Measurements from ENCODE around the gene CLASP1. TPM values are rescaled to one million over a fixed set of nuclear protein-coding genes. Genes with fewer than 3 reads are reported as not detected.

CLASP1 gene
- total RNA-seq, 1 experiment from 2014 or later = 45.9 TPM

GRCh38 chr2:121334581-121335293 is 314.5 kb downstream of the CLASP1 start:
- Mint-ChIP-seq H3K4me3 (no peak overlapping the region), H3K27me3 (ENCODE audit: low read depth) (peaks cover 3% of the 10 kb centered on the region; the same call in 1 of the 2 replicates), H3K4me1 (peaks cover 29 to 34% of the 10 kb centered on the region in 2 experiments), H3K27ac (0 out of 7 replicates have a peak overlapping the region, but pooled peaks of 1 of the 3 experiments have one; percentile 70), H3K36me3 (ENCODE audit: insufficient read depth in 1 of 3, low read depth in 3 of 3) (peaks cover 0 to 6% (median 6%) of the 10 kb centered on the region in 3 experiments; a peak in 4 of 7 replicates), H3K9me3 (no peaks in the 10 kb centered on the region; a peak in 1 of 5 replicates)
- H3K79me1 ChIP-seq (ENCODE audit: insufficient read depth, low read depth, low read length, poor library complexity, severe bottlenecking) = no peaks in the 10 kb centered on the region
- H3K9ac ChIP-seq (ENCODE audit: extremely low read depth, insufficient read length, low read length) = no peak overlapping the region
- H3K56ac ChIP-seq (ENCODE audit: insufficient read length, low read depth, low read length) = no peak overlapping the region
- no peak overlapping the region for H3K4ac ChIP-seq (ENCODE audit: low read depth, low read length)
- H3K18ac ChIP-seq (ENCODE audit: insufficient read length, low read depth, low read length) = no peak overlapping the region
- H2AK5ac ChIP-seq (ENCODE audit: insufficient read length, low read length) = no peak overlapping the region
- H3T11ph ChIP-seq (ENCODE audit: low read length) = no peak overlapping the region
- no peaks in the 10 kb centered on the region for H3K79me2 ChIP-seq (ENCODE audit: insufficient read depth, low read length)
- 0 out of 2 replicates have a peak, but pooled peaks cover 4% of the 10 kb centered on the region for H3K4me1 ChIP-seq (ENCODE audit: insufficient read depth, low read length)
- no peaks in the 10 kb centered on the region for H3K27me3 ChIP-seq (ENCODE audit: insufficient read depth, low read length)
- no peak overlapping the region for H3K23ac ChIP-seq (ENCODE audit: insufficient read length, low read depth, low read length)
- no peak overlapping the region for H3K14ac ChIP-seq (ENCODE audit: insufficient read depth, low read length)
- no peaks in the 10 kb centered on the region for H3K9me3 ChIP-seq (ENCODE audit: control insufficient read depth, low read depth, low read length)
- H2BK20ac ChIP-seq (ENCODE audit: low read depth, low read length, poor library complexity, severe bottlenecking) = no peak overlapping the region
- H3K27ac ChIP-seq (ENCODE audit: insufficient read length, low read depth, low read length) = no peak overlapping the region
- no peaks in the 10 kb centered on the region for H4K20me1 ChIP-seq (ENCODE audit: control insufficient read depth, insufficient read depth, insufficient read length)
- no peak overlapping the region for H4K91ac ChIP-seq (ENCODE audit: insufficient read length, low read depth, low read length)
- no peaks in the 10 kb centered on the region for H3K23me2 ChIP-seq (ENCODE audit: insufficient read length, low read depth, low read length, poor library complexity, severe bottlenecking)
- H2BK12ac ChIP-seq (ENCODE audit: insufficient read length, low read depth, low read length) = no peak overlapping the region
- H3K4me2 ChIP-seq (ENCODE audit: insufficient read depth, insufficient read length, low read length) = no peak overlapping the region
- H2BK120ac ChIP-seq (ENCODE audit: low read depth, low read length, poor library complexity, severe bottlenecking) = no peak overlapping the region
- no peak overlapping the region for H2BK15ac ChIP-seq (ENCODE audit: low read depth, low read length)
- H2BK5ac ChIP-seq (ENCODE audit: insufficient read length, low read length) = no peak overlapping the region
- no peak overlapping the region for H2AFZ ChIP-seq (ENCODE audit: low read length)
- WGBS (ENCODE audit: extremely low coverage, insufficient read length, low lambda C conversion rate) = no CpG with 5 or more reads among the region's 14 CpGs
- H4K8ac ChIP-seq (replicated peaks; ENCODE audit: insufficient read length, low read depth, low read length) = no peak overlapping the region
- peak; percentile 72 for DNase-seq
- H4K5ac ChIP-seq (ENCODE audit: insufficient read length, low read depth, low read length) = no peak overlapping the region
- no peak for TF ChIP-seq CTCF (conservative IDR thresholded peaks at IDR 0.05)

Data from H9 (cell line).